CD4-positive, CD25-positive, alpha-beta regulatory T cell (primary cell): ENCODE results near the gene KCNN3. TPM values are rescaled to one million over a fixed set of nuclear protein-coding genes. Genes with fewer than 3 reads are reported as not detected.
"Not testable (repeated sequence)": the region's sequence is repeated elsewhere in the genome, so short reads cannot be mapped to it uniquely, and the experiment has no call there.

Source experiments
- ATAC-seq, 2 donors: fragments of 150-1000 bp; cut with Tn5 transposase; one replicate each; pipeline ENCODE4 v1.10.0; 2021; ENCODE audit warnings: low read depth in 2 of 2, moderate number of reproducible peaks in 2 of 2, moderate library complexity in 1 of 2
- DNase-seq, 3 donors: peaks; one replicate each; pipeline versions ENCODE4 v3.0.0 to v3.0.0-alpha.2; 2012 to 2022; ENCODE audit warnings: mixed read lengths in 1 of 3
- H3K27ac ChIP-seq: one replicate; pipeline ENCODE4 v1.7.0; 2013; ENCODE audit warnings: mild to moderate bottlenecking, low read length; ENCODE audit not compliant: insufficient read depth, poor library complexity, severe bottlenecking
- H3K27me3 ChIP-seq: one replicate; pipeline ENCODE4 v1.7.0; 2013; ENCODE audit warnings: low read length; ENCODE audit not compliant: control insufficient read depth, insufficient read depth
- H3K36me3 ChIP-seq: one replicate; pipeline ENCODE4 v1.7.0; 2013; ENCODE audit warnings: mild to moderate bottlenecking, low read length, moderate library complexity; ENCODE audit not compliant: control insufficient read depth, insufficient read depth
- H3K4me1 ChIP-seq: 2 replicates; pipeline ENCODE4 v1.7.0; 2013; ENCODE audit warnings: mild to moderate bottlenecking, low read length; ENCODE audit not compliant: insufficient read depth, control insufficient read depth, poor library complexity, severe bottlenecking
- H3K4me3 ChIP-seq: one replicate; pipeline ENCODE4 v1.7.0; 2013; ENCODE audit warnings: low read depth, mild to moderate bottlenecking, low read length, moderate library complexity
- H3K9me3 ChIP-seq, 2 experiments: 1 replicate in 1 of 2; 2 replicates in 1 of 2; pipeline ENCODE4 v1.7.0; 2013; ENCODE audit warnings: low read length in 2 of 2, mild to moderate bottlenecking in 1 of 2, moderate library complexity in 1 of 2; ENCODE audit not compliant: control insufficient read depth in 2 of 2
- H3K27ac Mint-ChIP-seq, 3 donors: one replicate each; pipeline ENCODE4 v1.8.0; 2020 to 2022; ENCODE audit warnings: mild to moderate bottlenecking in 3 of 3, mixed read lengths in 3 of 3, moderate library complexity in 2 of 3
- H3K27me3 Mint-ChIP-seq: one replicate; pipeline ENCODE4 v1.8.0; 2022; ENCODE audit warnings: mild to moderate bottlenecking, mixed read lengths
- H3K36me3 Mint-ChIP-seq: one replicate; pipeline ENCODE4 v1.8.0; 2020; ENCODE audit warnings: mixed read lengths
- H3K4me1 Mint-ChIP-seq, 4 donors: one replicate each; pipeline ENCODE4 v1.8.0; 2020 to 2022; ENCODE audit warnings: mixed read lengths in 4 of 4, mild to moderate bottlenecking in 1 of 4
- H3K4me3 Mint-ChIP-seq, 4 donors: one replicate each; pipeline ENCODE4 v1.8.0; 2020 to 2022; ENCODE audit warnings: mild to moderate bottlenecking in 4 of 4, mixed read lengths in 4 of 4, moderate library complexity in 3 of 4
- H3K9me3 Mint-ChIP-seq, 7 donors: one replicate each; pipeline ENCODE4 v1.8.0; 2020 to 2022; ENCODE audit warnings: mixed read lengths in 7 of 7, mild to moderate bottlenecking in 3 of 7, moderate library complexity in 2 of 7
- polyA plus RNA-seq, 4 donors: library from polyadenylated mRNA; unstranded; fragments of 300-500 nt; fragmentation: Illumina TruSeq; gene quantifications; one replicate each; pipeline ENCODE4 v1.2.3, GENCODE V29; 2021
- total RNA-seq: library from RNA; stranded (reverse); gene quantifications from one replicate; pipeline ENCODE4 v1.2.3, GENCODE V29; 2022

Gene KCNN3
- total and polyA plus RNA-seq, 5 donors from 2014 or later = 0.30 TPM; not detected in 4

DNA sequence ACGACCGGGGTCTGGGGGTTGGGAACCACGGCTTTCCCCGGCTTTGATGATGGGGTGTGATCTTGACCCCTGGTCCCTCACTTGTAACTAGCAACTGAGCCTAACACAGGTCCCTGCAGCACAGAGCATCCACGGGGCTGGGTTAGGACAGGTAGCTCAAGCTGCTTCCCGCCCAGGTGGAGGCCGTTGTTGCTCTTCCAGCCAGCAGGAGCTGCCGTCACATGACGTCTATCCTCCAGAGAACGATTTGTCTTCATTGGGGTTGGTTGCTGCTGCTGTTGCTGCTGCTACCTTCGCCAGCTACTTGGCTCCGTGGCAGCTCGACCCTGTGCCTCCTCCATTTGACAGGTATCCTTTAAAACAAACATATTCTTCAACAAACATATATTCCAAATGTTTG lies 187.8 kb downstream of the KCNN3 start:
- Mint-ChIP-seq H3K27me3 (peaks cover 25% of the 10 kb centered on the region), H3K27ac (no peak overlapping the region), H3K4me3 (no peak overlapping the region), H3K36me3 (no peaks in the 10 kb centered on the region), H3K4me1 (no peaks in the 10 kb centered on the region), H3K9me3 (no peaks in the 10 kb centered on the region)
- Histone ChIP-seq H3K9me3 (no peaks in the 10 kb centered on the region), H3K27ac (no peak overlapping the region), H3K4me3 (no peak overlapping the region), H3K27me3 (peaks cover 9% of the 10 kb centered on the region), H3K4me1 (no peaks in the 10 kb centered on the region), H3K36me3 (no peaks in the 10 kb centered on the region)
- ATAC-seq (no peak), DNase-seq (no peak)

DNA sequence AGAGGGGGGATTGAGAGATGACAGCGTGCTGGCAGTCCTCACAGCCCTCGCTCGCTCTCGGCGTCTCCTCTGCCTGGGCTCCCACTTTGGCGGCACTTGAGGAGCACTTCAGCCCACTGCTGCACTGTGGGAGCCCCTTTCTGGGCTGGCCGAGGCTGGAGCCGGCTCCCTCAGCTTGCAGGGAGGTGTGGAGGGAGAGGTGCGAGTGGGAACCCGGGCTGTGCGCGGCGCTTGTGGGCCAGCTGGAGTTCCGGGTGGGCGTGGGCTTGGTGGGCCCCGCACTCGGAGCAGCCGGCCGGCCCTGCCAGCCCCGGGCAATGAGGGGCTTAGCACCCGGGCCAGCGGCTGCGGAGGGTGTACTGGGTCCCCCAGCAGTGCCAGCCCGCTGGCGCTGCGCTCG lies 192.2 kb downstream of the KCNN3 start:
- not testable (repeated sequence) for H3K9me3 ChIP-seq, H3K4me3 Mint-ChIP-seq, H3K4me3 ChIP-seq, H3K36me3 ChIP-seq, H3K4me1 ChIP-seq, H3K27ac ChIP-seq, H3K4me1 Mint-ChIP-seq, DNase-seq, H3K9me3 Mint-ChIP-seq, H3K36me3 Mint-ChIP-seq, H3K27me3 ChIP-seq, ATAC-seq, H3K27ac Mint-ChIP-seq
- H3K27me3 Mint-ChIP-seq = peaks cover 12% of the 10 kb centered on the region

DNA sequence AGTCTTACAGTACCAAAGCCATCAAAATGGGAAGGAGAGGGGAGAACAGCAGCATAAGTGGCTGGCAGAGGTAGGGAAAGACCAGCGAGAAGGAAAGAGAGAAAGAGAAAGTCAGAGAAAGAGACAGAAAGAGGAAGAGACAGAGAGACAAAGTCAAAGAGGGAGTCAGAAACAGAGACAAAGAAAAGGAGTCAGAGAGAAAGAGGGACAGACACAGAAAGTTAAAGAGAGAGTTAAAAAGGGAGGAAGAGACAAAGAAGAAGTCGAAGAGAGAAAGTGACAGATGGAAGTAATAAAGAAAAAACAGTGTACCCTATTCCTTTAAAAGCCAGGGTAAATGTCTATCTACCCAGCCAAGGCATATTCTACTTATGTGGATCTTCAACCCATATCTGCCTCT lies 193.2 kb downstream of the KCNN3 start:
- not testable (repeated sequence) for H3K36me3 ChIP-seq, H3K27me3 ChIP-seq, H3K27ac ChIP-seq, H3K4me1 ChIP-seq, ATAC-seq, H3K9me3 Mint-ChIP-seq, H3K9me3 ChIP-seq, H3K4me3 ChIP-seq, H3K27me3 Mint-ChIP-seq, H3K36me3 Mint-ChIP-seq, H3K4me1 Mint-ChIP-seq, DNase-seq
- Mint-ChIP-seq H3K4me3 (peak overlapping the region in 1 of 4 donors; percentile 38), H3K27ac (peak overlapping the region in 1 of 3 donors; percentile 72)

- not testable (repeated sequence) for H3K27me3 ChIP-seq, H3K9me3 Mint-ChIP-seq, H3K9me3 ChIP-seq, DNase-seq, H3K4me1 ChIP-seq, H3K4me3 ChIP-seq, H3K27ac ChIP-seq, ATAC-seq, H3K36me3 Mint-ChIP-seq, H3K27ac Mint-ChIP-seq, H3K4me3 Mint-ChIP-seq, H3K27me3 Mint-ChIP-seq, H3K36me3 ChIP-seq, H3K4me1 Mint-ChIP-seq
These were observed 195.6 kb downstream of the KCNN3 start for GRCh38 chr1:154674456-154674855.

- not testable (repeated sequence) for ATAC-seq
These were observed 197.8 kb downstream of the KCNN3 start for GRCh38 chr1:154672245-154672644.

DNA sequence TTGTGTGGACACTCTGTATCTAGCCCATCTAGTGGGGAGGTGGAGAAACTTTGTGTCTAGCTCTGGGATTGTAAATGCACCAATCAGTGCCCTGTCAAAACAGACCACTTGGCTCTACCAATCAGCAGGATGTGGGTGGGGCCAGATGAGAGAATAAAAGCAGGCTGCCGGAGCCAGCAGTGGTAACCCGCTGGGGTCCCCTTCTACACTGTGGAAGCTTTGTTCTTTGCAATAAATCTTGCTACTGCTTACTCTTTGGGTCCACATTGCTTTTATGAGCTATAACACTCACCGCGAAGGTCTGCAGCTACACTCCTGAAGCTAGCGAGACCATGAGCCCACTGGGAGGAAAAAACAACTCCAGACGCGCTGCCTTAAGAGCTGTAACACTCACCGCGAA lies 198.7 kb downstream of the KCNN3 start:
- H3K36me3 Mint-ChIP-seq, H3K4me3 ChIP-seq, H3K27ac ChIP-seq, H3K9me3 Mint-ChIP-seq, H3K4me1 ChIP-seq, H3K27me3 ChIP-seq, H3K9me3 ChIP-seq, ATAC-seq, H3K4me3 Mint-ChIP-seq, H3K4me1 Mint-ChIP-seq, DNase-seq, H3K27me3 Mint-ChIP-seq, H3K27ac Mint-ChIP-seq, H3K36me3 ChIP-seq: not testable (repeated sequence)

More at GRCh38 chr1:154672245-154672644, 197.8 kb downstream of the KCNN3 start:
- H3K4me3 ChIP-seq, H3K27me3 Mint-ChIP-seq, H3K27ac ChIP-seq, H3K4me1 ChIP-seq, H3K9me3 ChIP-seq, H3K27me3 ChIP-seq, H3K36me3 ChIP-seq, H3K4me1 Mint-ChIP-seq, H3K9me3 Mint-ChIP-seq, H3K36me3 Mint-ChIP-seq, H3K27ac Mint-ChIP-seq, DNase-seq, H3K4me3 Mint-ChIP-seq: not testable (repeated sequence)

GRCh38 chr1:154670310-154671270 lies 199.5 kb downstream of the KCNN3 start:
- not testable (repeated sequence) for H3K4me1 Mint-ChIP-seq

More at GRCh38 chr1:154670310-154671270, 199.5 kb downstream of the KCNN3 start:
- H3K9me3 Mint-ChIP-seq, H3K27me3 ChIP-seq, H3K4me3 Mint-ChIP-seq, ATAC-seq, H3K4me1 ChIP-seq, H3K4me3 ChIP-seq, H3K36me3 ChIP-seq, H3K27ac ChIP-seq, DNase-seq, H3K27ac Mint-ChIP-seq, H3K36me3 Mint-ChIP-seq, H3K9me3 ChIP-seq, H3K27me3 Mint-ChIP-seq: not testable (repeated sequence)
